ENCODE data around the gene SLC45A3.

Gene SLC45A3

DNA sequence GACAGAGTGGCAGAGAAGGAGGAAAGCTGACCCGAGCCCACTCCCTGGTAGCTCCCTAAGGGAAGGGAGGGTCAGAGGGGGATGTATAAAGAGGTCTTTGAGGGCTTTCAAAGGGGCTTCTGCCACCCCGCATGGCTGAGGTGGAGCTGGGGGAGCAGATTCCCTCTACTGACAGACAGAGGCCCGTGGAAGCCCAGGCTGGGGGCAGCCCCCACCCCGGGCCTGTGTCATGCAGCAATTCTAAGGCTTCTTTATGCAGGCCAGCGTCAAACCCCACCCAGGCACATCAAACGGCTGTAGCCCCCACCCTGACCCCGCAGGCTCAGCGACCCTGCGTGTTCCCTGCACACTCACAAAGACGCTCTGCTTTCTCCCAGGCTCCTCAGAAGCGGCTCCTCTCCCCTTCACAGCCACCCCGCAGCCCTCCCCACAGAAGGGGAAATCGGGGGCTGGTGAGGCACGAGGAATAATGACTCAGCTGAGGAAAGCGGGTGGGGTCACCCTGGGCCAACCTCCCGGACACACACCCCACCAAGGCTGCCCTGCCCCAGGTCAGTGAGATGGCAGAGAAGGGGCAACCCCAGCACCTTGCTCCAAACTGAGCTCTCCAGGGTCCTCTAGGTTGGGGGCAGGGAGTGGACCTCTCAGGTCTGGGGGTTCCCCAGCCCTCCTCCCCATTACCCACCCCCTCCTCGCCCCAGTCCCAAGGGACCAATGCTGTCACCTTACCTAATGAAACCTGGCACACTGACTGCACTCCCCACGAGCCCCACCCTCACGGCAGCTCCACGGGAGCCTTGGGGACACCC lies 10.8 kb downstream of the SLC45A3 start:
- no peak for DNase-seq (ENCODE audit: low read depth in 2 of 2)

DNA sequence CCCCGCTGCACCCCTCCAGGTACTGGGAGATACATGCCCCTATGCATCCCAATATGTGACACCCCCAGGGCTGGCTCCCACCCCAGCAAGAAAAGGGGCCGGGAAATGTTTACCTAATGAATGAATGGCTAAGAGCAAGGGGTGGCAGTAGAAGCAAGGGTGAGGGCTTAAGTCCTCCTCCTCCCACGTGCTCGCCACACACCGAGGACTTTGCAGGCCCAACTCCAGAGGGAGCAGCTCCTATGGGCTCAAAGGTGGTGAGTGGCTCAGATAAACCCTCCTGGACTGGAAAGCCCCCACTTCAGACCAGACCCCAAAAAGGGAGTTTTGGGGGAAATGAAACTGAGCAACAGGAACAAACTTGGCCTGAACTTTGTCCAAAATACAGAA lies 11.4 kb downstream of the SLC45A3 start:
- no peak for DNase-seq (ENCODE audit: low read depth in 2 of 2)

DNA sequence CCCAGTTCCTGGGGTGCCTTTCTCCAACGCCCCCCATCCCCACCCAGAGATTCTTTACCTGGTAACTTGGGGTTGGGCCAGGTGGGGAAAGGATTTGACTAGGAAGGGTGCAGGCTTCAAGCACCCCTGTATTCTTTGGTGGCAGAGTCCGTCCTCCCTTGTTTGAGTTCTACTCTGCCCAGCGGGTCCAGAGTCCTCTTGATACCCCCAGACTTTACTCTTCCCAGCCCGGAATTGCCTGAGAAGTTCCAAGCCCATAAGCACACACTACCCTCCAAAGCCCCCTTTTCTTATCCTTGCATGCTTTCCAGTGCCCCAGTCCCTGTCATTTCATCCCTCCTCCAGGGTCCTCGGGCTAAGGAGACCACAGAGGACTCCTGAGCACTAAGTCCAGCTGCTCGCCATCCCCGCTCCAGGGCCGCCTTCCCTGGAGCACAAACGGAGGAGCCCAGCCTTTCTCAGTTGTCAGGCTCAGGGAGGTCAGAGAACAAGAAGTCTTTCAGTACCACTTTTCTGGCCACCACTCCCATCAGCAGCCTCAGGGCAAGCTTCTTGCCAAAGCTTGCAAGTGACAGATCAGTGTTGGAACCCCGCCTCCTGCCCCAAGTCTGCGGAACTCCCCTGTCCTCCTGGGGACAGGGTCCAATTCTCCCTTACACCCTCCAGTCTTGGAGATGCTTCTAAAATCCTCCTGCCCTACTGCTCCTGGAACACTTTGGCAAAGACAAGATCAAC lies 12.2 kb downstream of the SLC45A3 start:
- no peak for DNase-seq (ENCODE audit: low read depth in 2 of 2)

DNA sequence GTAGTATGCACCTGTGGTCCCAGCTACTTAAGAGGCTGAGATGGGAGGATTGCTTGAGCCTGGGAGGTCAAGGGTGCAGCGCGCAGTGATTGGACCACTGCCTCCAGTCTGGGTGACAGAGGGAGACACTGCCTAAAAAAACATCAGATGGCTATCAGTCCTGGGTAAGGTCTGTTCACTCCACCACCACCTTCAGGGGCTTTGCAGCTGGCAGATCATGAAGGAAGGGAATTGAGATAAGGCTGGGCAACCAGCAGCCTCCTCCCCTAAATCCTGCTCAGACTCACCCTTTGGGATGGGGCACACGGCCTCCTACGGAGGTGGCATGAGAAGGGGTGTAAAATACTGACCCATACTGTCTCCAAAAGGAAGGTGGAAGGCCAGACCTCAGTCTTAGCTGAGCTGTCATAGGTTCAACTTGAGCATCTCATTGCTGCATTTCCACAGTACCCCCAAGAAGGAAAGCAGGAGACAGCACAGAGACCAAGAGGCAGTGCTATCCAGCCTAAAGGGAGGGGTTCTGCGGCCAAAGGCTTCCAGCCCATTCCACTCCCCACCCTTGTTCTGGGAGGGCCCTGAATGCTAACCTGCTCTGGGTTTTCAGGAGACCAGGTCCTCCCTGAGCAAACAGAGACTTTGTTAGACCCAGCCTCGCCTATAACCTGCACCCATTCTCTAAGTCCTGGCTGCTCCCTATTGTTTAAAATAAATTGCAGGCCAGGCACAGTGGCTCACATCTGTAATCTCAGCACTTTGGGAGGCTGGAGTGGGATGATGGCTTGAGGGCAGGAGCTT lies 13.7 kb downstream of the SLC45A3 start:
- no peak for DNase-seq (ENCODE audit: low read depth in 2 of 2)

DNA sequence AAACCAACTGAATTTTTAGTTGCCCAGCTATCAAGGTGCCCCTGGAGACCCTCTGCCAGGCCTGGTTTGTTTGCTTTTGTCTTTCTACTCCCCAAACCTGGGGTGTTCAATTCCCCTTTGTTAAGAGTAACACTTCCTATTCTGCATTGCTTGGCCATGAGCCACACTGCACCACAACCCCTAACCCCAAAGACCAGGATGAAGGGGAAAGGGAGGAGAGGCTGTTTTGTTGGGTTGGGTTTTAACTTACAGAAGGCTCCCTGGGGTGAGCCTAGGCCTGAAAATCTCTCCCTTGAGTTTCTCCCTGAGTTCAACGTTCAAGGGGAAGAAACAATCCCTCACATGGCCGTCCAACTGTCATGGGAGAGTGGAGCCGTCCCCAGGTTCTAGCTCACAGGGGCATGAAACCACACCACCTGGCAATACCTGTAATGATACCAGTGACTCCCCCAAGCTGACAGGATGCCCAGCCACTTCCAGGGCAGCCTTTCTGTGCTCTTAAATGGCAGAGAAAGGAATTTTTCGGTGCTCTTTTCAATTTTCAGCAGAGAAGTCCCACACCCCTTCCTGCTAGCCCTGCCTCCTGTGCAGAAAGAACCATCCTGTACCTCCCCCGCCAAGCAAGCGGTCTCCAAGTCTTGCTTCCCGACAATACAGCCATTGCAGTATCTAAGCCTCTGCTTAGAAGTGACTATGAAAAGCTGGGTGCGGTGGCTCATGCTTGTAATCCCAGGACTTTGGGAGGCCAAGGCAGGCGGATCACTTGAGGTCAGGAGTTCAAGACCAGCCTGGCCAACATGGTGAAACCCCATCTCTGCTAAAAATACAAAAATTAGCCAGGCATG lies 14.9 kb downstream of the SLC45A3 start:
- DNase-seq (ENCODE audit: low read depth in 2 of 2) = no peak

DNA sequence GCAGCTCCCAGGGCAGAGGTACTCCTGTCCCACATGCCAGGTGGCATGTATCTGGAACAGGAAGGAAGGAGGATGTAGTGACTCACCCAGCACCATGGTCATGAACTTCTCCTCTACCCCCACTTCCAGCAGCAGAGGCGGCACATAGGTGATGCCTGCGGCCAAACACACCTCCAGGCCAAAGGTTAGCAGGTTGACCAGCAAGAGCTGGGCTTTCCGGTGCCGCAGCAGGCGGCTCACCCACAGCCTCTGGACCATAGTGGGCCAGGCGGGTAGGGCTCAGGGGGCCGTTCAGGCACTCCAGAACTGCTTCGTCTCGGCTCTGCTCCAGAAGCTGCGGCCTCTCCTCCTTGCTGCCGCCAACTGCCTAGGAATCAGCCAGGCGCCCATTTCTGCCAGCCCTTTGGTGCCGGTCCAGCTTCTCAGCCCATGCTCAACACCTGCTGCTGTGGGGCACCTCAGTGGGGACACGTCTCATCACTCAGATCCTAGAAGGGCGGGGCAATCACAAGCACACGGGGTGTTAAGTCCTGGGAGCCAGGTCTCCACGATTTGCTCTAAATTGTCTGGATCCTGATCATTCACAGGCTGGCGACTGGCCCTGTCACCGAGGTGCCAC lies 15.8 kb downstream of the SLC45A3 start:
- DNase-seq (ENCODE audit: low read depth in 2 of 2) = no peak

DNA sequence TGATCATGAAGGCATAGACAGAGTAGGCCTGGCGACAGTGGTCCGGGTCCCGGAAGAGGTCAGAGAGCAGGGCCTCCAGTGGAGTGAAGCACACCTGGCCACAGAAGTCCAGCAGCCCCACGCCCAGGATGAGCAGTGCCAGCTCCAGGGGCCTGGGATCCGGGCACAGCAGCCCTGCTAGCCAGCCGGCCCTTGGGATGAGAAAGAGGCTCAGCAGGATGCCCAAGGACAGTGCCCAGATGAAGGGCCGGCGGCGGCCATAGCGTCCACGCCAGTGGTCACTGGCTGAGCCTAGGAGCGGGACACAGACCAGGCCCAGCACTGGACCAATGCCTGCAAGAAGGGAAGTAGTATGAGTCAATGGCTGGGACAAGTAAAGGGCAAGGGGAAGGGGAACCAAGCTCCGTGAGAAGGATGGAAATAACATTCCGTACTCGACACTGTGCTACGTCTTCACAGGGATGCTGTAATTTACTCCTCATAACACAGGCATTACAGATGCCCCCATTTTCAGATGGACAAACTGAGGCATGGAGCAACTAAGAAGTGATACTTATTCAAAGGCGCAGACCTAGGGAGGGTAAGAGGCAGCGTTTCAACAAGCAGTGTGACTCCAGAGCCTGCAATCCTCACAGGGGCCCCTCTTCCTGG lies 16.9 kb downstream of the SLC45A3 start:
- no peak for DNase-seq (ENCODE audit: low read depth in 2 of 2)

DNA sequence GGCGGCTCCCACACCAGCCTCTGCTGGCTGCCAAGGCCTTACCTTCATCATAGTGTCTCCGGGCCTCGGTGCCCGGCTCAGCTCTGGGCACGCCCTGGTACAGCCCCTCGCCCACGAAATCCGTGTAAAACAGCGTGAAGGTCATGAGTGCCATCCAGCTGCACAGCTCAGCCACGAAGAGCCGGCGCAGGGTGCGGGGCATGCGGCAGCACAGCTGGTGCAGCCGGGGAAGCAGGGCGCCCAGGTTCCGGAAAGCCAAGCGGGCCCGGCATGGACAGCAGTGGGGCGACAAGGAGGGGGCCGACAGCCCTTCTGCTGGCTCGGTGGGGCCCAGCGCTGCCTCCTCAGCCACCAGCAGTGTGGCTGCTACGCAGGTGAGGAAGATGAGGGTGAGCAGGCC lies 17.5 kb downstream of the SLC45A3 start:
- no peak for DNase-seq (ENCODE audit: low read depth in 2 of 2)

DNA sequence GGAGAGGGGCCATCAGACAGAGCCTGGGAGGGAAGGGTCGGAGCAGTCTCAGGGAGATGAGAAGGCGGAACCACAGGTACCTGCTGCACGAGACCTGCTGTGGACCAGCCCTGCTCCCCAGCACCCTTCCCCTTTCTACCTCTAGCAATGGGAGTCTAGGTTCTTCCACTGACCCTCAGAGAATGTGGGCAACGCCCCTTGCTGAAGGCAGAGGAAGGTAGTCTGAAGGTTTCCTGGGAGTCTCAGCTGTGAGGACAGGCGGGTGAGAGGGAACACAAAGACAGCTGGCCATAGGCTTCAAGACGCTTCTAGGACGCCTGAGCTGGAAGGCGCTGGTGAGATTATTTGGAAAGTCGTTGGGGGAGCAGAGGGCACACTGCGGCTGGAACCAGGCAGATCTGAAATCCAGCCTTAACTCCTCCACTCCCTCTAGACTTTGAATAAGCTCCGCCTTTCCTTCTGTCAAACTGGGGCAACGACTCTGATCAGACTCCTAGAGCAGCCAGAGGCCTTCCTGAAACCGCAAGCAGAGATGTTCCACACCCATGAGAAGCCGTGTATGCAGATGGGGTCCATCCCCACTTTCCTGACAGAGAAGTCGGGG lies 18.1 kb downstream of the SLC45A3 start:
- DNase-seq (ENCODE audit: low read depth in 2 of 2) = no peak

DNA sequence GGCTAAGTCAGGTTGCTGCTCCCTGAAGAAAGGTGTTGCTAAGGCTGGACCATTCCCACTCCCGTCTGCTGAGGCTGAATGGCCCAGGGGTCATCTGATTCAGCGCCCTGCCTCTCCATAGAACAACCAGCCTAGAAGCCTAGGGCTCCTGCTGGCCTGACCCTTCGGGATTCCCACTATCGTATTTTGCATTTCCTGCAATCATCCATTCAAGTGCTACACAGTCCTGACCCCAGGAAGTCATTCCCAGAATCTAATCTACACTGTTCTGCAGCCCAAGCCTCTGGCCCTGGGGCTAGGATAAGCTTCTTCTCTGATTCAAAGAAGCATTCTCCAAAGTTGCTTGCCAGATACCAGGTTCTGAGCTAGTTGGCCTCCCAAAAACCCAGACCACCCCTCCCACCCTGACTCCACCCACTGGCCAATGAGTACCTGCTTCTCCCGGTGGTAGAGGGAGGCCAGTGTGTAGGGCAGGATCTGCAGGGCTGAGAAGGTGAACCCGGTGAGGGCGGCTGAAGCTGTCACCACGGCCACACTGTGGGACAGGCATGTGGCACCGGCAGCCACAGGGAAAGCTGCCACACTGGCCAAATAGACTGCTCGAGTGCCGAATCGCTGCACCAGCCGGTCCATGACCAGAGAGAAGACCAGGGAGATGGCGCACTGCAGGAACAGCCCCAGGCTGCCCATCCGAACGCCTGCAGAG lies 18.7 kb downstream of the SLC45A3 start:
- no peak for DNase-seq (ENCODE audit: low read depth in 2 of 2)

DNA sequence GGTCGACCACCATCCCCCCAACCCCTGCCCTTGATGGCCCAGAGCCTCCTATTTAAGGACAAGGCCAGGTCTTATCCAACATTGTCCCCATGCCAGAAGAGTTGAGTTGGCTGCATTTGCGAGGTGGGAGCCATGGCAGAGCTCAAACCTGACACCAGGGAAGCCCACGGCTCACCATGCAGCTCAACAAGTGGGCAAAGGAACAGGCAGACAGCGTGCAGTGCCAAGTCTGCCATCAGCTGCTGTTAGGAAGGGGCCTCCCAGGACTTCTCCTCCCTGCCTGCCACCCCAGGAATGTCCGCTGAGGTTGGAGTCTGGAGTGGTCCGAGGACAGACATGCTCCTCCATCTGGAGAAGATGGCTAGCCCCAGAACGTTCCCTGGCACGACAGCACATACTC lies 19.9 kb downstream of the SLC45A3 start:
- no peak for DNase-seq (ENCODE audit: low read depth in 2 of 2)

DNA sequence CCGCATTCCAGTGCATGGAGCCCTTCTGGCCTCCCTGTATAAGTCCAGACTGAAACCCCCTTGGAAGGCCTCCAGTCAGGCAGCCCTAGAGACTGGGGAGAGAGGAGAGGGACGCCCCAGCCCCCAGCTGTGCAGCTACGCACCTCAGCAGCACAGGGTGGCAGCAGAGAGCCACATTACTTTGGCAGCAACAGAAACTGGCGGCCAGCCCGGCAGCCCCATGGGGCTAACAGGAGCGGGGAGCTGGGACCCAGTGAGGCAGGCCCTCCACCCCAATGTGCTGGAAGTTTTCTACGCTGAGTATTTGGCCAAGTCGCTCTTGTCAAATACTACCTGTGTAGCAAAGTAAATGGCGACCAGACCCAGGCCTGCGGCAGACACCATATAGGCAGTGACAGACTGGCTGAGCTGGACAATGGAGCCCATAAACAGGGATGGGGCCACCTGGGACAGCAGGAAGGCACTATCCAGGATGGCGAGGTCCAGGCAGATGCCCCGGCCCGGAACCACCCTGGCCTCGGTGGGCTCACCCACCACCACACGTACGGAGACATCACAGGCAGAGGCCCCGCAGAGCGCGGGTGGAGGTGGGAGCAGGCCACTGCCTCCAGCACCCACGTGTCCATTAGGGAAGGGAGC lies 21.2 kb downstream of the SLC45A3 start:
- DNase-seq (ENCODE audit: low read depth in 2 of 2) = peak; percentile 52 to 72

DNA sequence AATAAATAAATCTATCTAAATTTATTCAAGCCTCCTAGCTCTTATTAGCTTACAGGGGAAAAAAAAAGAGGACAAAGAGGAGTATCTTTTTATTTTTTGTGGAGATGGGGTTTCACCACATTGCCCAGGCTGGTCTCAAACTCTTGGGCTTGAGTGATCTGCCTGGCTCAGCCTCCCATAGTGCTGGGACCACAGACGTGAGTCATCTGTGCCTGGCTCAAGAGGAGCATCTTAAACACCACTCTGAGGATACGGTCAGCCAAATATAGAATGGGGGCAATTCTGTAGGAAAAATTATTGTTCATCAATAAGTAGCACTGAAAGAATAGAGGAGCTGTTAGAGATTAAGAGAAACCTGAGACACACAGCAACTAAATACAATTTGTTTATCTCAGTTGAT lies 24.1 kb downstream of the SLC45A3 start:
- DNase-seq (ENCODE audit: low read depth in 2 of 2) = no peak

DNA sequence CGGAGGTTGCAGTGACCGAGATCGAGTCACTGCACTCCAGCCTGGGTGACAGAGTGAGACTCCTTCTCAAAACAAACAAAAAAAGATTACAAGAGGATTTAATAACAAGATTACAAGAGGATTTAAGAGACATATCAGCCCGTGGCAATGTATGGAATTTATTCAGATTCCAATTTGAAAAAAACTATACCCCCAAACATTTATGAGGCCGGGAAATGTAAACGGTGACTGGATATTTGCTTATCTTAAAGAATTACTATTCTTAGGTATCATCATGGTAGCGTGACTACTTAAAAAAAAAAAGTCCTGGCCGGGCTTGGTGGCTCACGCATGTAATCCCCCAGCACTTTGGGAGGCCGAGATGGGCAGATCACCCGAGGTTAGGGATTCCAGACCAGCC lies 27.3 kb downstream of the SLC45A3 start:
- no peak for DNase-seq (ENCODE audit: low read depth in 2 of 2)

DNA sequence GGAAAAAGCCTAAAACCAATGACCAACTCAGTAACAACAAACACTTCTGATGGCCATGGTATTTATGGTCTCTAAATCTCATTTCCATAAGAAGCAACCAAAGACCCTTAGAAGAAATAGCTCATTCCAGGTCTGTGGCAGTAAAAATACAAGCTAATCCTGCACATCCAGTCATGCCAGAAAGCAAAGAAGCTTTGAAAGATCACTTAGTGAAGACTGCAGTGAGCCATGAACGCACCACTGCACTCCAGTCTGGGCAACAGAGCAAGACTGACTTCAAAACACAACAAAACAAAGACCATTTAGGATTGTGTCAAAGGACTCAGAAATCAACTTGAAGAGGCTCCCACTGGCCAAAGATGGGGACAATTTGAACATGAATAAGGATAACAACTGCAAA lies 30.1 kb downstream of the SLC45A3 start:
- DNase-seq (ENCODE audit: low read depth in 2 of 2) = no peak

DNA sequence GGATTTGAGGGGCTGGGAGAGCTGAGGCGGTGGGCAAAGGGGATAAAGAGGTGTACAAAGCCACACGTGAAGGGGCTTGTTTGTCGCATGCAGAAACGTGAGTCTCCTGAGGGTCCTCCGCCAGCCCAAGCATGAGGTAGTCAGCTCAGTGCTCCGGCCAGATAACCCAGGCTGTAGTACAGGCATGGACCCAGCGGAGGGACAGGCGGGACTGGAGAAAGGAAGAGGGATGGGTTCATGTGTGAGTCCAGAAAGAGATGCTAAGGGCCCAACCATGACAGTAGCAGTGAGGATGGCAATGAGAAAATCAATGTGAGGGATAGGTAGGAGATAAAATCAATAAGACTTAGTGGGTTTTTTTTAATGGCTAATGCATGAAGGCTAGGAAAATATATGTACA lies 34.8 kb downstream of the SLC45A3 start:
- no peak for DNase-seq (ENCODE audit: low read depth in 2 of 2)

DNA sequence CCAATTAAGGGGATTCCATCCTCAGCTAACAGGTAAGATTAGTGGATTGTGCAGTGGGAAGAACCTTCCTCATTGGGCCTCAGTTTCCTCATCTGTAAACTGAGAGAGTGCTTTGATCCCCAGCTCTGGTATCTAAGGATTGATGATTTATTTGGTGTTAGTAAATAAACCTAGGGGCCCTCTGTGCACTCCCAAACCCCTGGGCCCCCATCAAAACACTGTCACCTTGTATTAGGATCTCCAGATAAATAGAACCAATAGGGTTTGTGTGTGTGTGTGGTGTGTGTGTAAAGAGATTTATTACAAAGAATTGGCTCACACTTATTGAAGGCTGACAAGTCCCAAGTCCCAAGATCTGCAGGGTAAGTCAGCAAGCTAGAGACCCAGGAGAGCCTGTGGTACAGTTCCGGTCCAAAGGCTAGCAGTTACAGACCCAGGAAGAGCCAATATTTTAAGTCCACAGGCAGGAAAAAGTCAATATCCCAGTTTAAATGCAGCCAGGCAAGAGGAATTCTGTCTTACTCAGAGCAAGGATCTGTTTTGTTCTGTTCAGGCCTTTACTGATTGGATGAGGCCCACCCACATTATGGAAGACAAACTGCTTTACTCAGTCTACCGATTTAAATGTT lies 37.5 kb downstream of the SLC45A3 start:
- no peak for DNase-seq (ENCODE audit: low read depth in 2 of 2)

DNA sequence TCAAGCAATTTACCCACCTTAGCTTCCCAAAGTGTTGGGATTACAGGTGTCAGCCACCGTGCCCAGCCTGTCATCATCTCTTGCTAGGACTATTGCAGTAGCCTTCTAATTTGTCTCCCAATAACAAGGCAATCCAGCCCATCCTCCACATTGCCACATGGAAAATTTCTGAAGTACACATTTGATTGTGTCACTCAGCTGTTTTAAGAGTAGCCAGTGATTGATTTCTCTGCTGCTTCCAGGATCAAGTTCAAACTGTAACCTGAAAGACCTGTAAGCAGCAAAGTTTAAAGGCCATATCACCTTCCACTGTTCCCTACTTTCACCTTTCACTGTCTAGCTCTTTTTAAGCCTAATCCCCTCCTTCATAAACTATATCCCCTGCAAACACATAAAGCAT lies 40.7 kb downstream of the SLC45A3 start:
- DNase-seq (ENCODE audit: low read depth in 2 of 2) = no peak
